H9 (cell line): ENCODE data around the gene TADA2B. TPM values are rescaled to one million over a fixed set of nuclear protein-coding genes. Genes with fewer than 3 reads are reported as not detected.

Source experiments
- DNase-seq: peaks from one replicate; pipeline ENCODE4 v3.0.0-alpha.2; 2017
- H2AFZ ChIP-seq: one replicate; pipeline ENCODE4 v1.6.1; 2013; ENCODE audit warnings: mild to moderate bottlenecking, low read length, control low read depth, moderate library complexity
- H2AK5ac ChIP-seq: 2 replicates; pipeline ENCODE4 v1.6.1; 2013; ENCODE audit warnings: low read length, control low read depth, mixed read lengths; ENCODE audit not compliant: insufficient read length
- H2BK120ac ChIP-seq: one replicate; pipeline ENCODE4 v1.6.1; 2013; ENCODE audit warnings: low read depth, mild to moderate bottlenecking, low read length, control low read depth, inconsistent platforms; ENCODE audit not compliant: poor library complexity, severe bottlenecking
- H2BK12ac ChIP-seq: 2 replicates; pipeline ENCODE4 v1.6.1; 2013; ENCODE audit warnings: low read length, control low read depth, mixed read lengths, low read depth; ENCODE audit not compliant: insufficient read length
- H2BK15ac ChIP-seq: 2 replicates; pipeline ENCODE4 v1.6.1; 2013; ENCODE audit warnings: low read depth, low read length, control low read depth
- H2BK20ac ChIP-seq: one replicate; pipeline ENCODE4 v1.6.1; 2013; ENCODE audit warnings: low read depth, mild to moderate bottlenecking, low read length, control low read depth, inconsistent platforms; ENCODE audit not compliant: poor library complexity, severe bottlenecking
- H2BK5ac ChIP-seq: 2 replicates; pipeline ENCODE4 v1.6.1; 2013; ENCODE audit warnings: low read length, control low read depth, mixed read lengths; ENCODE audit not compliant: insufficient read length
- H3K14ac ChIP-seq: 2 replicates; pipeline ENCODE4 v1.6.1; 2013; ENCODE audit warnings: low read length, control low read depth; ENCODE audit not compliant: insufficient read depth
- H3K18ac ChIP-seq: 2 replicates; pipeline ENCODE4 v1.6.1; 2013; ENCODE audit warnings: low read depth, mild to moderate bottlenecking, mixed read lengths, low read length, control low read depth; ENCODE audit not compliant: insufficient read length
- H3K23ac ChIP-seq: 2 replicates; pipeline ENCODE4 v1.6.1; 2013; ENCODE audit warnings: low read length, control low read depth, mixed read lengths, low read depth; ENCODE audit not compliant: insufficient read length
- H3K23me2 ChIP-seq: 2 replicates; pipeline ENCODE4 v1.6.1; 2013; ENCODE audit warnings: low read depth, mild to moderate bottlenecking, mixed read lengths, low read length, control low read depth; ENCODE audit not compliant: insufficient read length, poor library complexity, severe bottlenecking
- H3K27ac ChIP-seq: 2 replicates; pipeline ENCODE4 v1.5.1; 2013; ENCODE audit warnings: low read length, control low read depth, mixed read lengths, low read depth; ENCODE audit not compliant: insufficient read length
- H3K27me3 ChIP-seq: 2 replicates; pipeline ENCODE4 v1.6.1; 2013; ENCODE audit warnings: low read length, control low read depth, inconsistent platforms; ENCODE audit not compliant: insufficient read depth
- H3K4ac ChIP-seq: 2 replicates; pipeline ENCODE4 v1.6.1; 2013; ENCODE audit warnings: low read depth, mild to moderate bottlenecking, control low read depth, inconsistent platforms, low read length, moderate library complexity
- H3K4me1 ChIP-seq: 2 replicates; pipeline ENCODE4 v1.6.1; 2013; ENCODE audit warnings: low read length, control low read depth, inconsistent platforms; ENCODE audit not compliant: insufficient read depth
- H3K4me2 ChIP-seq: 2 replicates; pipeline ENCODE4 v1.6.1; 2013; ENCODE audit warnings: low read length, control low read depth, mixed read lengths; ENCODE audit not compliant: insufficient read length, insufficient read depth
- H3K56ac ChIP-seq: 2 replicates; pipeline ENCODE4 v1.6.1; 2013; ENCODE audit warnings: low read depth, mild to moderate bottlenecking, mixed read lengths, low read length, control low read depth; ENCODE audit not compliant: insufficient read length
- H3K79me1 ChIP-seq: 2 replicates; pipeline ENCODE4 v1.6.1; 2013; ENCODE audit warnings: low read depth, mild to moderate bottlenecking, moderate library complexity, low read length, control low read depth, inconsistent platforms; ENCODE audit not compliant: insufficient read depth, poor library complexity, severe bottlenecking
- H3K79me2 ChIP-seq: 2 replicates; pipeline ENCODE4 v1.6.1; 2013; ENCODE audit warnings: low read length, control low read depth, inconsistent platforms; ENCODE audit not compliant: insufficient read depth
- H3K9ac ChIP-seq: 2 replicates; pipeline ENCODE4 v1.6.1; 2013; ENCODE audit warnings: low read length, control low read depth, mixed read lengths; ENCODE audit not compliant: insufficient read length; ENCODE audit errors: extremely low read depth
- H3K9me3 ChIP-seq: one replicate; pipeline ENCODE4 v1.6.1; 2013; ENCODE audit warnings: low read depth, low read length, inconsistent platforms; ENCODE audit not compliant: control insufficient read depth
- H3T11ph ChIP-seq: one replicate; pipeline ENCODE4 v1.6.1; 2013; ENCODE audit warnings: mild to moderate bottlenecking, low read length, control low read depth, inconsistent platforms
- H4K20me1 ChIP-seq: one replicate; pipeline ENCODE4 v1.6.1; 2013; ENCODE audit not compliant: control insufficient read depth, insufficient read length, insufficient read depth
- H4K5ac ChIP-seq: 2 replicates; pipeline ENCODE4 v1.6.1; 2013; ENCODE audit warnings: low read depth, mild to moderate bottlenecking, mixed read lengths, low read length, control low read depth; ENCODE audit not compliant: insufficient read length
- H4K8ac ChIP-seq: replicated peaks from 2 replicates; pipeline ENCODE4 v1.6.1; 2013; ENCODE audit warnings: low read length, control low read depth, mixed read lengths, low read depth; ENCODE audit not compliant: insufficient read length
- H4K91ac ChIP-seq: 2 replicates; pipeline ENCODE4 v1.6.1; 2013; ENCODE audit warnings: low read depth, mild to moderate bottlenecking, moderate library complexity, mixed read lengths, low read length, control low read depth; ENCODE audit not compliant: insufficient read length
- H3K27ac Mint-ChIP-seq, 3 experiments: 2 replicates in 2 of 3; 3 replicates in 1 of 3; pipeline ENCODE4 v1.8.0; 2020 to 2021; ENCODE audit warnings: mixed read lengths in 3 of 3, mild to moderate bottlenecking in 1 of 3, moderate library complexity in 1 of 3
- H3K27me3 Mint-ChIP-seq: 2 replicates; pipeline ENCODE4 v1.8.0; 2021; ENCODE audit warnings: low read depth, mild to moderate bottlenecking, moderate library complexity, mixed read lengths
- H3K36me3 Mint-ChIP-seq, 3 experiments: 2 replicates in 2 of 3; 3 replicates in 1 of 3; pipeline ENCODE4 v1.8.0; 2020 to 2021; ENCODE audit warnings: low read depth in 3 of 3, mixed read lengths in 3 of 3; ENCODE audit not compliant: insufficient read depth in 1 of 3
- H3K4me1 Mint-ChIP-seq, 2 experiments: 2 replicates each; pipeline ENCODE4 v1.8.0; 2020; ENCODE audit warnings: mixed read lengths in 2 of 2
- H3K4me3 Mint-ChIP-seq, 2 experiments: 2 replicates in 1 of 2; 3 replicates in 1 of 2; pipeline ENCODE4 v1.8.0; 2020 to 2021; ENCODE audit warnings: mild to moderate bottlenecking in 2 of 2, mixed read lengths in 2 of 2, moderate library complexity in 1 of 2
- H3K9me3 Mint-ChIP-seq, 2 experiments: 2 replicates in 1 of 2; 3 replicates in 1 of 2; pipeline ENCODE4 v1.8.0; 2020; ENCODE audit warnings: mild to moderate bottlenecking in 2 of 2, mixed read lengths in 2 of 2, moderate library complexity in 1 of 2
- WGBS: extraction: QIAGEN DNeasy Blood & Tissue Kit; methylation state at CpG from one replicate; pipeline ENCODE4 v1.1.7; 2013; ENCODE audit warnings: missing lambda C conversion rate, low lambda C conversion rate, mixed read lengths; ENCODE audit not compliant: insufficient read length; ENCODE audit errors: extremely low coverage; 5-methylcytosine and 5-hydroxymethylcytosine counted together
- total RNA-seq: library from RNA; stranded (reverse); gene quantifications from 2 replicates; pipeline ENCODE4 v1.2.1, GENCODE V29; 2021
- TF ChIP-seq, protein P1 (sequence below): fragments of 200-600 bp; sonication (generic); conservative IDR thresholded peaks from 3 replicates; pipeline ENCODE4 v1.8.0; 2021; ENCODE audit warnings: antibody characterized with exemption, mild to moderate bottlenecking

The TADA2B gene
- total RNA-seq, 1 experiment from 2014 or later = 14.0 TPM

DNA sequence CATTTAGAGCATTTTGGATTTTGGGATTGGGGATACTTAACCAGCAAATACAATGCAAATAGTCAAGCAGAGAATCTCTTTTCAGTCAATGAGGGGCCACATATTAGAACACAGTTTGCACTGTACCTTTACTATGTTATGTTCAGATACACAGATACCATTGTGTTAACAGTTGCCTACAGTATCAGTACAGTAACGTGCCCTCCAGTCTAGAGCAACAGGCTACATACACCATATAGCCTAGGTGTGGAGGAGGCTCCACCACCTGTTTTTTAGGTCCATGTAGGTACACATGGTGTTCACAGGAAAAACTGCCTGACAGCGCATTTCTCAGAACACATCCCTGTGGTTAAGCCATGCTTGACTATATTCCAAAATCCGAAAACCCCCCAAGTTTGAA, 15.6 kb downstream of the TADA2B start:
- Mint-ChIP-seq H3K27me3 (no peaks in the 10 kb centered on the region), H3K27ac (0 out of 7 replicates have a peak overlapping the region, but pooled peaks of 1 of the 3 experiments have one; percentile 14), H3K9me3 (no peaks in the 10 kb centered on the region), H3K4me3 (no peak overlapping the region), H3K4me1 (peaks cover 5 to 8% of the 10 kb centered on the region in 2 experiments; a peak in 3 of 4 replicates), H3K36me3 (peaks cover 36 to 73% (median 69%) of the 10 kb centered on the region in 3 experiments)
- no peak overlapping the region for H4K5ac ChIP-seq
- no peaks in the 10 kb centered on the region for H4K20me1 ChIP-seq
- H3K9ac ChIP-seq = no peak overlapping the region
- H2BK12ac ChIP-seq = no peak overlapping the region
- H3T11ph ChIP-seq = no peak overlapping the region
- no peaks in the 10 kb centered on the region for H3K9me3 ChIP-seq
- no peak overlapping the region for H2BK120ac ChIP-seq
- H3K23me2 ChIP-seq = no peaks in the 10 kb centered on the region
- H2AK5ac ChIP-seq = no peak overlapping the region
- H3K14ac ChIP-seq = no peak overlapping the region
- no peak for DNase-seq
- H3K79me2 ChIP-seq = no peaks in the 10 kb centered on the region
- no peak overlapping the region for H3K4me2 ChIP-seq
- no peak overlapping the region for H3K23ac ChIP-seq
- H2BK20ac ChIP-seq = no peak overlapping the region
- H2BK5ac ChIP-seq = no peak overlapping the region
- H4K8ac ChIP-seq = no peak overlapping the region
- H3K4me1 ChIP-seq = no peaks in the 10 kb centered on the region
- H3K56ac ChIP-seq = no peak overlapping the region
- TF ChIP-seq, protein P1, sequence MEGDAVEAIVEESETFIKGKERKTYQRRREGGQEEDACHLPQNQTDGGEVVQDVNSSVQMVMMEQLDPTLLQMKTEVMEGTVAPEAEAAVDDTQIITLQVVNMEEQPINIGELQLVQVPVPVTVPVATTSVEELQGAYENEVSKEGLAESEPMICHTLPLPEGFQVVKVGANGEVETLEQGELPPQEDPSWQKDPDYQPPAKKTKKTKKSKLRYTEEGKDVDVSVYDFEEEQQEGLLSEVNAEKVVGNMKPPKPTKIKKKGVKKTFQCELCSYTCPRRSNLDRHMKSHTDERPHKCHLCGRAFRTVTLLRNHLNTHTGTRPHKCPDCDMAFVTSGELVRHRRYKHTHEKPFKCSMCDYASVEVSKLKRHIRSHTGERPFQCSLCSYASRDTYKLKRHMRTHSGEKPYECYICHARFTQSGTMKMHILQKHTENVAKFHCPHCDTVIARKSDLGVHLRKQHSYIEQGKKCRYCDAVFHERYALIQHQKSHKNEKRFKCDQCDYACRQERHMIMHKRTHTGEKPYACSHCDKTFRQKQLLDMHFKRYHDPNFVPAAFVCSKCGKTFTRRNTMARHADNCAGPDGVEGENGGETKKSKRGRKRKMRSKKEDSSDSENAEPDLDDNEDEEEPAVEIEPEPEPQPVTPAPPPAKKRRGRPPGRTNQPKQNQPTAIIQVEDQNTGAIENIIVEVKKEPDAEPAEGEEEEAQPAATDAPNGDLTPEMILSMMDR = no peak
- H3K79me1 ChIP-seq = peaks cover 3% of the 10 kb centered on the region
- no CpG with 5 or more reads among the region's 3 CpGs for WGBS
- no peaks in the 10 kb centered on the region for H3K27me3 ChIP-seq
- H3K4ac ChIP-seq = no peak overlapping the region
- H2AFZ ChIP-seq = no peak overlapping the region
- H3K27ac ChIP-seq = no peak overlapping the region
- H3K18ac ChIP-seq = no peak overlapping the region
- no peak overlapping the region for H2BK15ac ChIP-seq
- no peak overlapping the region for H4K91ac ChIP-seq
